GM12878 (cell line): ENCODE measurements around the gene MUC5B. TPM values are rescaled to one million over a fixed set of nuclear protein-coding genes. Genes with fewer than 3 reads are reported as not detected.

Experiments used
- ATAC-seq: fragments of 200-7000 bp; cut with Tn5 transposase; 3 replicates; pipeline ENCODE4 v1.9.1; 2020; ENCODE audit warnings: mild to moderate bottlenecking, moderate library complexity
- BruUV-seq: library from RNA; stranded (reverse); fragments of 400-500 nt; replicated peaks from 2 replicates; lab custom pipeline; 2021; lab: Mats Ljungman, UMichigan
- CTCF ChIA-PET: fragments of 300-600 bp; sonication (Branson Sonifier 250); formaldehyde crosslinking; extraction: SDS; loops from one replicate; lab custom pipeline; 2021; ENCODE audit warnings: inconsistent platforms; lab: Yijun Ruan, JAX
- POLR2A ChIA-PET: fragments of 350-600 bp; formaldehyde crosslinking; extraction: SDS; loops from one replicate; lab custom pipeline; 2021; ENCODE audit warnings: inconsistent platforms; lab: Charles Lee
- RAD21 ChIA-PET: fragments of 300-600 bp; sonication (Branson Sonifier 250); formaldehyde crosslinking; loops from one replicate; lab custom pipeline; 2023; ENCODE audit warnings: antibody characterized with exemption; ENCODE audit not compliant: unreplicated experiment; lab: Charles Lee
- SMC1A ChIA-PET: fragments of 300-600 bp; sonication (Branson Sonifier 250); formaldehyde crosslinking; loops from one replicate; lab custom pipeline; 2023; ENCODE audit not compliant: unreplicated experiment, uncharacterized antibody; lab: Charles Lee
- DNase-seq: peaks from one replicate; pipeline ENCODE4 v3.0.0-alpha.2; 2011; ENCODE audit warnings: low read depth, low spot score
- FAIRE-seq: peaks from 3 replicates; lab custom pipeline; 2011; peaks lifted over from hg19 to GRCh38; lab: Jason Lieb, UNC
- H2AFZ ChIP-seq: 2 replicates; pipeline ENCODE4 v1.6.0; 2011; ENCODE audit warnings: low read depth, low read length, control low read depth; ENCODE audit not compliant: control insufficient read depth
- H3K27ac ChIP-seq: 2 replicates; pipeline ENCODE4 v1.5.1; 2011; ENCODE audit warnings: control low read depth; ENCODE audit not compliant: control insufficient read depth, insufficient read depth
- H3K27me3 ChIP-seq, 2 experiments: replicated peaks in 1 of 2; 2 replicates each; pipeline versions ENCODE4 v1.6.0 to v1.6.1; 2011; ENCODE audit warnings: low read length in 1 of 2; ENCODE audit not compliant: control insufficient read depth in 2 of 2, insufficient read depth in 2 of 2
- H3K36me3 ChIP-seq, 2 experiments: 2 replicates each; pipeline ENCODE4 v1.5.1; 2011; ENCODE audit warnings: low read length in 1 of 2; ENCODE audit not compliant: control insufficient read depth in 2 of 2, insufficient read depth in 2 of 2
- H3K4me1 ChIP-seq: 2 replicates; pipeline ENCODE4 v1.6.1; 2011; ENCODE audit warnings: mild to moderate bottlenecking, low read length, moderate library complexity, mixed read lengths; ENCODE audit not compliant: control insufficient read depth, insufficient read depth
- H3K4me2 ChIP-seq: 2 replicates; pipeline ENCODE4 v1.6.0; 2011; ENCODE audit warnings: control low read depth; ENCODE audit not compliant: control insufficient read depth, insufficient read depth
- H3K4me3 ChIP-seq: fragments of 200-600 bp; sonication (generic); 2 replicates; pipeline ENCODE4 v1.5.1; 2016
- H3K79me2 ChIP-seq: 2 replicates; pipeline ENCODE4 v1.6.0; 2011; ENCODE audit warnings: low read length; ENCODE audit not compliant: control insufficient read depth, insufficient read depth
- H3K9ac ChIP-seq: 2 replicates; pipeline ENCODE4 v1.8.0; 2011; ENCODE audit warnings: low read length, control low read depth, mixed read lengths; ENCODE audit not compliant: control insufficient read depth, insufficient read depth
- H3K9me3 ChIP-seq: replicated peaks from 3 replicates; pipeline ENCODE4 v1.5.1; 2011; ENCODE audit warnings: mild to moderate bottlenecking, low read length; ENCODE audit not compliant: control insufficient read depth, insufficient read depth
- H4K20me1 ChIP-seq: 2 replicates; pipeline ENCODE4 v1.6.0; 2011; ENCODE audit not compliant: control insufficient read depth, insufficient read depth
- ATF7 ChIP-seq: fragments of 450-650 bp; IDR thresholded peaks from 2 replicates; pipeline ENCODE4 v1.6.1; 2016; ENCODE audit warnings: low read depth, mild to moderate bottlenecking
- DPF2 ChIP-seq: fragments of 450-650 bp; IDR thresholded peaks from 2 replicates; pipeline ENCODE4 v1.6.1; 2017; ENCODE audit warnings: mild to moderate bottlenecking
- HCFC1 ChIP-seq: fragments of 150-350 bp; IDR thresholded peaks from 2 replicates; pipeline ENCODE4 v1.6.1; 2014; ENCODE audit warnings: low read length
- IRF3 ChIP-seq: fragments of 450-650 bp; IDR thresholded peaks from 2 replicates; pipeline ENCODE4 v1.6.1; 2014; ENCODE audit warnings: mild to moderate bottlenecking
- MYC ChIP-seq: IDR thresholded peaks from 2 replicates; pipeline ENCODE4 v1.6.1; 2011; ENCODE audit warnings: mild to moderate bottlenecking, low read length, moderate library complexity, inconsistent platforms; ENCODE audit not compliant: insufficient read depth, insufficient replicate concordance, insufficient read length, severe bottlenecking
- NR2F1 ChIP-seq: fragments of 450-650 bp; conservative IDR thresholded peaks from 2 replicates; pipeline ENCODE4 v1.6.1; 2017; ENCODE audit warnings: mild to moderate bottlenecking
- POLR2A ChIP-seq: IDR thresholded peaks from 2 replicates; pipeline ENCODE4 v1.6.1; 2011; ENCODE audit warnings: low read depth, mild to moderate bottlenecking, low read length
- POLR2AphosphoS5 ChIP-seq: IDR thresholded peaks from 2 replicates; pipeline ENCODE4 v1.6.1; 2011; ENCODE audit warnings: mild to moderate bottlenecking, low read length, inconsistent platforms
- SIX5 ChIP-seq: IDR thresholded peaks from 2 replicates; pipeline ENCODE4 v1.6.1; 2011; ENCODE audit warnings: mild to moderate bottlenecking, low read depth, low read length, moderate library complexity; ENCODE audit not compliant: severe bottlenecking
- TBL1XR1 ChIP-seq: IDR thresholded peaks from 2 replicates; pipeline ENCODE4 v1.6.1; 2012; ENCODE audit warnings: low read depth, low read length, improper control_type of control experiment
- TCF12 ChIP-seq: IDR thresholded peaks from 2 replicates; pipeline ENCODE4 v1.6.1; 2011; ENCODE audit warnings: low read depth, mild to moderate bottlenecking, low read length
- ZNF217 ChIP-seq: fragments of 450-650 bp; IDR thresholded peaks from 2 replicates; pipeline ENCODE4 v1.6.1; 2017; ENCODE audit warnings: antibody characterized with exemption, mild to moderate bottlenecking
- WGBS: methylation state at CpG from one replicate; pipeline ENCODE4 v1.1.6; 2016; ENCODE audit warnings: low lambda C conversion rate; ENCODE audit not compliant: insufficient replicate concordance, insufficient coverage; ENCODE audit errors: missing lambda C conversion rate; 5-methylcytosine and 5-hydroxymethylcytosine counted together
- in situ Hi-C: fragments of 300-500 bp; cut with MboI; formaldehyde crosslinking; loops from 9 replicates; pipeline ENCODE4 v1.14.3; 2018; ENCODE audit warnings: mixed read lengths
- intact Hi-C: fragments of 100-400 bp; cut with micrococcal nuclease; formaldehyde crosslinking; loops from one replicate; pipeline ENCODE4 v1.14.2; 2022; ENCODE audit not compliant: unreplicated experiment
- polyA plus RNA-seq, 11 experiments: library from polyadenylated mRNA; depleted of rRNA in 4 of 11; unstranded in 6 of 11; stranded (reverse) in 5 of 11; fragments of >200 nt; fragmentation: Nextera tagmentation in 4 of 11; fragmentation: Illumina TruSeq in 1 of 11; extraction: Ambion mirVana in 4 of 11; extraction: Trizol in 1 of 11; gene quantifications; 1 replicate in 1 of 11; 2 replicates in 10 of 11; pipeline versions ENCODE4 v1.2.1 to v1.2.3, GENCODE V29; 2011 to 2016; ENCODE audit warnings: inconsistent platforms in 2 of 11, missing spikeins in 2 of 11, low read depth in 1 of 11
- total RNA-seq, 4 experiments: library from RNA; depleted of rRNA in 3 of 4; stranded (reverse); fragments of >200 nt in 3 of 4; fragmentation: Illumina TruSeq in 1 of 4; extraction: Trizol in 1 of 4; gene quantifications; 2 replicates each; pipeline versions ENCODE4 v1.2.1 to v1.2.3, GENCODE V29; 2013 to 2021

Gene MUC5B
- total and polyA plus RNA-seq, 10 of the 15 experiments (the other 5 are each of a cell fraction or from before 2014, with no cell fraction given): 1.5 TPM; not detected in 9

- POLR2A ChIA-PET: no interaction called here
- 87% methylated on average over 18 of the region's 18 CpGs for WGBS
- SMC1A ChIA-PET: no interaction called here
- Histone ChIP-seq H3K9ac (no peak overlapping the region), H4K20me1 (no peaks in the 10 kb centered on the region), H3K27ac (no peak overlapping the region), H3K79me2 (no peaks in the 10 kb centered on the region), H3K4me3 (no peak overlapping the region), H3K27me3 (no peaks in the 10 kb centered on the region), H3K36me3 (peaks cover 0 to 2% of the 10 kb centered on the region in 2 experiments; a peak in 1 of 4 replicates), H3K9me3 (no peaks in the 10 kb centered on the region), H3K4me1 (no peaks in the 10 kb centered on the region), H2AFZ (no peak overlapping the region), H3K4me2 (no peak overlapping the region)
- DNase-seq: no peak
- CTCF ChIA-PET: no interaction called here
- BruUV-seq: no TSS peak
- intact Hi-C loops: no loop called here
- FAIRE-seq: no peak
- in situ Hi-C loops: no loop called here
- no peak for ATAC-seq
- TF ChIP-seq POLR2AphosphoS5: no peak
- TF ChIP-seq NR2F1: no peak
- TF ChIP-seq TBL1XR1: no peak
- TF ChIP-seq DPF2: no peak
- no peak for TF ChIP-seq TCF12
- TF ChIP-seq SIX5: no peak
- TF ChIP-seq POLR2A: no peak
- TF ChIP-seq ZNF217: no peak
- TF ChIP-seq IRF3: no peak
- no peak for TF ChIP-seq ATF7
- TF ChIP-seq MYC: no peak
- no peak for TF ChIP-seq HCFC1
- RAD21 ChIA-PET: no interaction called here
Measured at GRCh38 chr11:1275021-1275420, 52.2 kb downstream of the MUC5B start.
